Right lobe of liver (tissue), 6 donors: ENCODE data around the gene RERE. TPM values are rescaled to one million over a fixed set of nuclear protein-coding genes. Genes with fewer than 3 reads are reported as not detected.

Experiments
- ATAC-seq, 4 donors: fragments of 200-7000 bp; cut with Tn5 transposase; one replicate each; pipeline ENCODE4 v1.9.1; 2020; ENCODE audit warnings: mild to moderate bottlenecking in 4 of 4, moderate library complexity in 4 of 4
- DNase-seq, 3 donors: peaks; one replicate each; pipeline ENCODE4 v3.0.0-alpha.2; 2020
- H3K27ac ChIP-seq, 3 donors: fragments of 200-600 bp; one replicate each; pipeline ENCODE4 v1.8.0; 2022
- H3K27me3 ChIP-seq, 2 donors: fragments of 200-600 bp; one replicate each; pipeline ENCODE4 v1.8.0; 2022
- H3K36me3 ChIP-seq, 4 donors: fragments of 200-600 bp; sonication (generic) in 1 of 4; one replicate each; pipeline versions ENCODE4 v1.5.1 to v1.8.0; 2017 to 2022; ENCODE audit warnings: control low read depth in 1 of 4
- H3K4me1 ChIP-seq, 4 donors: fragments of 200-600 bp; sonication (generic) in 1 of 4; one replicate each; pipeline versions ENCODE4 v1.5.1 to v1.8.0; 2017 to 2022; ENCODE audit warnings: control low read depth in 1 of 4
- H3K4me3 ChIP-seq, 3 donors: fragments of 200-600 bp; one replicate each; pipeline ENCODE4 v1.8.0; 2022
- H3K9me3 ChIP-seq, 4 donors: fragments of 200-600 bp; sonication (generic) in 1 of 4; one replicate each; pipeline versions ENCODE4 v1.5.1 to v1.8.0; 2017 to 2022; ENCODE audit warnings: control low read depth in 1 of 4
- POLR2A ChIP-seq: fragments of 450-650 bp; IDR thresholded peaks from one replicate; pipeline ENCODE4 v1.6.1; 2017; ENCODE audit warnings: antibody characterized with exemption, mild to moderate bottlenecking
- WGBS: methylation state at CpG from one replicate; pipeline ENCODE4 v1.1.6; 2018; ENCODE audit warnings: low coverage, low lambda C conversion rate; ENCODE audit not compliant: insufficient coverage; ENCODE audit errors: missing lambda C conversion rate; 5-methylcytosine and 5-hydroxymethylcytosine counted together
- intact Hi-C, 2 donors: fragments of 100-400 bp; cut with DNase I; formaldehyde crosslinking; loops; one replicate each; pipeline versions ENCODE4 v1.11.2 to v1.14.1; 2022
- total RNA-seq, 6 experiments: library from RNA; depleted of rRNA in 2 of 6; stranded (reverse); fragments of >200 nt in 2 of 6; fragmentation: NEBNext Ultra II Directional in 3 of 6; extraction: Animal tissue kit (Norgen Biotek cat#: 25700) in 3 of 6; gene quantifications; one replicate each; pipeline versions ENCODE4 v1.1.0 to v1.2.4, GENCODE V29; 2016 to 2023
- TF ChIP-seq, protein P1 (sequence below), 4 donors: fragments of 200-600 bp in 3 of 4; fragments of 450-650 bp in 1 of 4; IDR thresholded peaks; one replicate each; pipeline versions ENCODE4 v1.5.1 to v1.8.0; 2016 to 2022; ENCODE audit warnings: antibody characterized with exemption in 4 of 4, mild to moderate bottlenecking in 2 of 4
- donor health status: DM: no; HTN: yes; CAD: no.
- donor health status: DM: no; HTN: no; CAD: no.
- donor health status: DM: no; HTN: no; CAD: no.
- donor health status: DM: no; HTN: yes; CAD: no.
- donor health status: DM: no; HTN: yes; CAD: no.

The RERE gene
- total RNA-seq, 6 experiments from 2014 or later: 17.5 to 38.4 (median 25.0) TPM

DNA sequence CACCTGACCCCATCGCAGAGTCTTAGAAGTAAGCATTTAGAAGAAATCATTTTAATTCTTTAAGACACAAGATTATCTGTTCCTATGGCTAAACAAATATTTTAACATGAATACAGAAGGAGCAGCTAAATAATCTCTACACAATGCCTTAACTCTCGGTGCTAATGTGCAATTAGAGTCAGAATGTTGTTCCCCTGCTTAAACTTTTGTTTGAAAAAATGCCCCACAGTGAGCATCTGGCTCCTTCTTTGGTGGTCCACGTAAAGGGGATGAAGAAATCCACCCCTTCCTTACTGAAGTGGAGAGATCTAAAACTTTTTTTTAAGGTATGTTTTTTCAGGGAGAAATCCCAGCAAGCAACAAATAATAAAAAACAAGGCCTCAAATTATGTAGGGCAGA lies 444.3 kb downstream of the RERE start:
- Histone ChIP-seq H3K4me1 (peaks cover 4 to 64% (median 33%) of the 10 kb centered on the region in 4 donors), H3K27ac (peak overlapping the region; percentile 62 to 71 (median 63)), H3K4me3 (no peak overlapping the region), H3K27me3 (no peaks in the 10 kb centered on the region), H3K36me3 (peaks cover 0 to 8% (median 0%) of the 10 kb centered on the region in 4 donors), H3K9me3 (no peaks in the 10 kb centered on the region)
- ATAC-seq: no peak
- intact Hi-C loops: no loop called here
- TF ChIP-seq, protein P1, sequence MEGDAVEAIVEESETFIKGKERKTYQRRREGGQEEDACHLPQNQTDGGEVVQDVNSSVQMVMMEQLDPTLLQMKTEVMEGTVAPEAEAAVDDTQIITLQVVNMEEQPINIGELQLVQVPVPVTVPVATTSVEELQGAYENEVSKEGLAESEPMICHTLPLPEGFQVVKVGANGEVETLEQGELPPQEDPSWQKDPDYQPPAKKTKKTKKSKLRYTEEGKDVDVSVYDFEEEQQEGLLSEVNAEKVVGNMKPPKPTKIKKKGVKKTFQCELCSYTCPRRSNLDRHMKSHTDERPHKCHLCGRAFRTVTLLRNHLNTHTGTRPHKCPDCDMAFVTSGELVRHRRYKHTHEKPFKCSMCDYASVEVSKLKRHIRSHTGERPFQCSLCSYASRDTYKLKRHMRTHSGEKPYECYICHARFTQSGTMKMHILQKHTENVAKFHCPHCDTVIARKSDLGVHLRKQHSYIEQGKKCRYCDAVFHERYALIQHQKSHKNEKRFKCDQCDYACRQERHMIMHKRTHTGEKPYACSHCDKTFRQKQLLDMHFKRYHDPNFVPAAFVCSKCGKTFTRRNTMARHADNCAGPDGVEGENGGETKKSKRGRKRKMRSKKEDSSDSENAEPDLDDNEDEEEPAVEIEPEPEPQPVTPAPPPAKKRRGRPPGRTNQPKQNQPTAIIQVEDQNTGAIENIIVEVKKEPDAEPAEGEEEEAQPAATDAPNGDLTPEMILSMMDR (IDR thresholded peaks at IDR 0.05): no peak
- TF ChIP-seq POLR2A: no peak
- DNase-seq: peak in 1 of 3 donors; percentile 3
- whole genome bisulfite sequencing: 71% methylated on average over 3 of the region's 3 CpGs

DNA sequence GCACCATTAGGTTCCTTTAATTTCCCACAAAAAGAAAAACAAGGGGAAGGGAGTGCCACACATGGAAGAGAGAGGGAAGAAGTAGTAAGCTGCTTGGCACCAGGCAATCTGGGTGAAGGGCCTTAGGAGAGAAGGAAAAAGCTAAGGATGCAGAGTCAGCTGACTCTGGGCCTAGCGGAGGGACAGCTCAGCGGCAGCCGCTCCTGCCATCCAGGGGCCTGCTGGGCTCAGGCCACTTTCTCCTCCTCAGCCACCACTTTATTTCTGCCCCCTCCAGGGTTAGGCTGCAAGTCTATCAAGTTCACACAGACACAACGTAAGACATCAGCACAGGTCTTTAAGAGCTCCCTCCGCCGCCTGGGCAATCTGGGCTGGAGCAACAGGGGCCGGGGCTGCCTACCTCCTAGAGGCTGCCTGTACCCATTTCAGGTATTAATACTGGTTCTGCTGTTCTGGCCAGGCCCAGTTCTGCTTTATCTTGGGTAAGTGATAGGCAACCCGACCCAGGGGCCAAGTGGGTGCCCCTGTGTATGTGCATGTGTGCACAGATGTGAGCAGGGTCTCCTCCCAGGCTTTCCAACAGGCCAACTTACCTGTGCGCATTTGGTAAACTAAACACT lies 446.0 kb downstream of the RERE start:
- peaks cover 0 to 4% (median 1%) of the 10 kb centered on the region in 4 donors for H3K36me3 ChIP-seq
- H3K4me1 ChIP-seq: peaks cover 4 to 72% (median 39%) of the 10 kb centered on the region in 4 donors
- H3K27ac ChIP-seq: peak overlapping the region; percentile 44 to 60 (median 48)
- DNase-seq (peak in 1 of 3 donors; percentile 46), ATAC-seq (peak in 2 of 4 donors; percentile 3)
- TF ChIP-seq, protein P1 (IDR thresholded peaks at IDR 0.05): no peak
- H3K9me3 ChIP-seq: no peaks in the 10 kb centered on the region
- no peak overlapping the region for H3K4me3 ChIP-seq
- intact Hi-C loops: no loop called here
- WGBS: 51% methylated on average over 3 of the region's 9 CpGs
- no peaks in the 10 kb centered on the region for H3K27me3 ChIP-seq

DNA sequence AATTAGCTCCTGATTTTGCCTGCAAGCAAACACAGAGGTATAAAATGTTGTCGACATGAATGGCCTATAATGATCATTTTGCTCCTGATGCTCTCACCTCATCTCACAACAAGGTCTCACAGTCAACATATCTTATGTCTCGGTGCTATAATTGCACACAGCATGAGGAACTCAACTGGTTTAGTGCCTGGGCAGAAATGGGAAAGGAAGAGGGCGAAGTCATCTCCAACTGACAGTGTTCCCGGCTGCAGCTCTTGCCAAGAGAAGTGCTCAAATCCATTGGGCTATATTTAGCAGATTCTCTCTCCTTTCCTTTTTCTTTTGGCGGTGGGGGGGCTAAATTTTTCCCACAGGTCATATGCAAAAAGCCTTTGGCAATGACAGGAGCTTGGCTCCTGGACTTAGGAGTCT lies 446.5 kb downstream of the RERE start:
- Histone ChIP-seq H3K27ac (peak overlapping the region; percentile 44 to 60 (median 56)), H3K27me3 (no peaks in the 10 kb centered on the region), H3K4me3 (no peak overlapping the region), H3K4me1 (peaks cover 4 to 72% (median 39%) of the 10 kb centered on the region in 4 donors), H3K9me3 (no peaks in the 10 kb centered on the region), H3K36me3 (peaks cover 0 to 6% (median 1%) of the 10 kb centered on the region in 4 donors)
- TF ChIP-seq, protein P1 (IDR thresholded peaks at IDR 0.05): no peak
- TF ChIP-seq POLR2A: no peak
- intact Hi-C loops: no loop called here
- WGBS: 9% methylated on average over 5 of the region's 5 CpGs
- ATAC-seq (peak; percentile 25 to 44 (median 40)), DNase-seq (no peak)

DNA sequence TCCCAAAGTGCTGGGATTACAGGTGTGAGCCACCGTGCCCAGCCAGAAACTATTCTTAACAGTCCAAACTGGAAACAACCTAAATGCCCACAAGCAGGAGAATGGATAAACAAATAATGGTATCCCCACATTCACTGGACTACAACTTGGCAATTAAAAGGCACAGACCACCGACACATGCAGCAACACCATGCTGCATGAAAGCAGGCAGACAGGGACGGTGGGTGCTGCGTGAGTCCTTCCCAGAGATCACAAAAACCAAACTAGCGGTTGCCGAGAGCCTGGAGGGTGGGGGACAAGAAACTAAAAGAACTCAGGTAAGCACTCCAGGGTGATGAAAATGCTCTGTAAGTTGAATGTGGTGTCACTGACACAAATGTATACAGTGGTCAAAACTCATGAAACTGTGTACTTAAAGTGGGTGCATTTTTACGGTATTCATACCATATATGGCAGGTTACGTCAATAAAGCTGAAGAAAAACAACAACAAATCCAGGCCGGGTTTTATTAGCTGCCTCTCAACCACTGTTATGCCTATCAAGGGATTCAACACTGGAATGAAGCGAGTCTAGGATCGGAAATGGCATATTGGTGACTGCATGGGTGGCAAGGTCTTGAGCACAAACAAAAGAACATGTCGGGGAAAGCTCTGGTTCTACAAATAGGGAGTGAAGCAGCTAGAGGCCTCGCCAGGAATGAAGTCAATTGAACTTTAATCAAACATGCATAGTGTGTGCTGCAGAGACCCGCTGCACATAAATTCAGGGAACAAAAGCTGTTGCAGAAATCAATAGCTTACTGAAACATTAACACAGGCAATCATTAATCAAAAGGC lies 447.2 kb downstream of the RERE start:
- Histone ChIP-seq H3K27me3 (no peaks in the 10 kb centered on the region), H3K4me3 (no peak overlapping the region), H3K36me3 (peaks cover 0 to 10% (median 1%) of the 10 kb centered on the region in 4 donors), H3K4me1 (peaks cover 4 to 74% (median 39%) of the 10 kb centered on the region in 4 donors), H3K27ac (peak overlapping the region; percentile 44 to 60 (median 56)), H3K9me3 (no peaks in the 10 kb centered on the region)
- TF ChIP-seq POLR2A: peak; percentile 34
- TF ChIP-seq, protein P1 (IDR thresholded peaks at IDR 0.05): no peak
- intact Hi-C loops: no loop called here
- ATAC-seq (peak; percentile 55 to 71 (median 62)), DNase-seq (peak in 1 of 3 donors; percentile 29)
- WGBS: 49% methylated on average over 12 of the region's 14 CpGs
